ENCODE measurements around the gene DNM3.

DNM3 gene

GRCh38 chr1:172140072-172140471 is 298.8 kb downstream of the DNM3 start:
- DNase-seq (ENCODE audit: low read depth in 2 of 2) = no peak

- DNase-seq (ENCODE audit: low read depth in 2 of 2) = no peak
These were observed 299.3 kb downstream of the DNM3 start for GRCh38 chr1:172140591-172140990.

GRCh38 chr1:172141341-172141881 is 300.1 kb downstream of the DNM3 start:
- DNase-seq (ENCODE audit: low read depth in 2 of 2) = no peak

- no peak for DNase-seq (ENCODE audit: low read depth in 2 of 2)
These were observed 301.0 kb downstream of the DNM3 start for GRCh38 chr1:172142324-172142723.

DNA sequence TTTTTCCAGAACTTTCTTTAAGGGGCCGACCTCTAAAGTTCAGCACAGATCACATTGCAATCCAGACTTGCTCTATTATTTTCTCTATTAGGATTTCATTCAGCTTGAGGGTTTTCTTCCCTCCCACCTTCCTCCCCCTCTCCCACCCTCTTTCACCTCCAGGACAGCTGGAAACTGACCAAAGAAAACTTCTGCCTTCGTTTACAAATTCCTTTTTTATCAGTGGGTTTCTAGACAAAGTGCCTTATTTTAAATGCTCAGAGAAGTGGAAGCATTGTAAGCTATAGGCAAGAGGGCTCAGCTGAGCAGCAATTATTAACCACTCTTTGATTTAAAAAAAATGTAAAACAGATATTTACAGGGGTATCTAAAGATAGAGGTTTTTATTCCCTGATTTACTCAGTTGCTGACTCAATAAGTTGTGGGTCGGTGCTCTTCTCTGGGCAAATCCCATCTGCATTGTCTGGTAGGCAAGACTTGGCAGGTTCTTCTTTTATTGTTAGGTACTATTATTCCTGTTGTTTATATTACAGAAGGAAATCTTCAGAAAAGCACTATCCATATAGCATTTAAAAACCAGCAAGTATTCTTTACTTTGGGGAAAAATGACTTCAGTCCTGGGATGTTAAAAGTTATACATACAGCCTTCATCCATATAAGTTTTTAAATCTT is 302.2 kb downstream of the DNM3 start:
- DNase-seq (ENCODE audit: low read depth in 2 of 2) = no peak

- DNase-seq (ENCODE audit: low read depth in 2 of 2) = no peak
These were observed 303.3 kb downstream of the DNM3 start for GRCh38 chr1:172144445-172145061.

DNA sequence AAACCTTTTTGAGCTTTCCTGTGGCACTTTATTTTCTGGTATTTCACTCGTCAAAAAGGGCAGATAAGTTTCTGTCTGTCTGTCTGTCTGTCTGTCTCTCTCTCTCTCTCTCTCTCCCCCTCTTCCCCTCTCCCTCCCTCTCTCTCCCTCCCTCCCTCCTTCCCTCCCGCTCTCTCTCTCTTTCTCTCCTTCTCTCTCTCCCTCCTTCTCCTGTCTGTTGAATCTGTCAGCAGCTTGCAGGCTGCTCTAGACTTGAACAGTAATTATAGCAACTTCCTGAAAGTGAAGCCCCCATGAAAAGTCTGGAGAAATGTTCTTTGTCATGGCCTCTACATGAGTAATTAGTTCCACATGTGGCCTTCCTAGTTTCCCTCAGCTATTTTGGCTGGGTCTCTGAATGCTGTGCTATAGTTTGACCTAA is 303.9 kb downstream of the DNM3 start:
- no peak for DNase-seq (ENCODE audit: low read depth in 2 of 2)

- DNase-seq (ENCODE audit: low read depth in 2 of 2) = no peak
These were observed 304.4 kb downstream of the DNM3 start for GRCh38 chr1:172145656-172146055.

- no peak for DNase-seq (ENCODE audit: low read depth in 2 of 2)
These were observed 305.0 kb downstream of the DNM3 start for GRCh38 chr1:172146141-172146850.

DNA sequence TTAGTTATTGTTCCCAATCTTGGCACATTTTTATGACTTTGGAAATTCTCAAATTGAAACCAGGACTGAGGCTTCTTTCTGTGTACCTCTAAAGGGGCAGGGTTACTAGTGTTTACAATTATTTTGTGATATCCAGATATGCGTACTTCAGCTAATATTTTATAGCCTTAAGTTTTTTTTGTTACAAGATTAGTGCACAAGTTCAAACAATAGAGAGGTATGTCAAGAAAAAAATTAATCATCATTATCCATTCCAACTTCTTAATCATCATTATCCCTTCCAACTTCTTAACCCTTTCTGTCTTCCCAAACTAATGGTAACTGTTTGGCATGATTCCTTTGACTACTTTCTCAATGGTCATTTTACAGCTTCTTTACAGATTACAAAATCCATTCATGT is 306.2 kb downstream of the DNM3 start:
- DNase-seq (ENCODE audit: low read depth in 2 of 2) = no peak

DNA sequence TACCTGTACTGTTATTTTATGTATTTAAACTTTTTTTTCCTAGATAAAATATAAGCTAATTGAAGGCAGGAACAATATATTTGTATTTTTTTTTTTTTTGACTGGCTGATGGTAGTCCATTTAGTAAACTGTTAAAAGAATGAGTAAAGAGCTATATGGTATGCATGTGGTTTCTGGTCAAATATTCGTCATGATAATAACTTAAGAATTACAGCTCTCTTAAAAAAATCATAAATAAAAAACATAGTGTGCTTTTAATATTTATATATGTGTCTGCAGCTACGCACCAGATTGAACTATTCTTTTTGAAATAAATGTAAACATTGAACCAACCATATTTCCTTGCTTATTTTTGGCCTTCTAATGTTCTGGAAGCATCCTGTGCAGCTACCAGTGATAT is 306.9 kb downstream of the DNM3 start:
- no peak for DNase-seq (ENCODE audit: low read depth in 2 of 2)

DNA sequence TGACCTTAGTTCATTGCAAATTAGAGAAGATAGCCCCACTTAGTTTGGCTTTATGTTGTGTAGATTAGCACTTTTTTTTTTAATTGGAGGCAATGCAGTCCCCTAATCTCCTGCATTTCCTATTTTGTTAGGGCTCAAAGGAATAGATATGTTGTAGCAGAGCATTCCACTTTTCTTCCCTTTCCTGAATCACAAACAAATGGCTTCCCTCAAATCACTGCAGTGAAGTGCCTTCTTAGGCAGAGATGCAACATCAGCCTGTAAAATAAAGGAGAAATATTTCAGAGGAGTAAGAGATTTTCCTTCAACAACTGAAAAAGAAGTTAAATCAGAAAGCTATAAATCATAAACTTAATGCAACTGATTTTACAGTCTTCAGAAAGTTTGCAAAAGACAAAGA is 307.4 kb downstream of the DNM3 start:
- no peak for DNase-seq (ENCODE audit: low read depth in 2 of 2)

DNA sequence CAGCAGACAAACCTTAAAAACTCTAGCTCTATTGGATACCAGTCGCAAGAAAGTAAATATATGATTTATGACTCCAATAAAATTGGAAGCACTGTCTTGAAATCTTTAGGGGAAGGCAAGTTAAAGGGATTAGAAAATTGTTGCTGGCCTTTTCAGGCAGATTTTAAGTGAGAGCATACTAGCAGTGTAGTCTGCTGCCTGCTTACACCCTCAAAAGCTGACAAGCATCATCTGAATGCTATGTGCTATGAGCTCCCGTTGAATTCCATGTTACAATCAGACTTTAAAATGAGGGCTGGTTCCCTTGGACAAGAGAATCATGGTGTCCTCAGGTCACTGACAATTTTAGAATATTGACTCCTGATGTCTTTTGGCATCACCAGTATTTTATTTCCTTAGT is 308.0 kb downstream of the DNM3 start:
- DNase-seq (ENCODE audit: low read depth in 2 of 2) = no peak

DNA sequence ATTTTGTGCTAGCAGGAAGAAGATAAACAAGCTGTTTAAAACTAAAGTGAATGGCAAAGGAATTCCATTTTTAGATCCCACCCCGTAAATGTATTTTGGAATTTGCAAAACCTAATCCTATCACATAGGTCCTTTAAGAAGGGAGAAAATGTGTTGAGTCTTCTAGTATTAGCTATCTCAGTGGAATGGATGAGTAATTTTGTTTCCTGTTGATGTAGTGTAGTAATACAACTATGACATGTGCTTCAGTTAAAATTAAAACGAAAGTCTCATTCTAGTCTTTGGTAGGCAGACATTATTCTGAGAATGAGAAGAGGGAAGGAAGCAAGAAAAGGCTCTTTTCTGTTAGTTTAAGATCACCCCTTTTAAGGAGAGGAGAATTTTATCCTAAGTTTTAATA is 313.3 kb downstream of the DNM3 start:
- DNase-seq (ENCODE audit: low read depth in 2 of 2) = no peak

DNA sequence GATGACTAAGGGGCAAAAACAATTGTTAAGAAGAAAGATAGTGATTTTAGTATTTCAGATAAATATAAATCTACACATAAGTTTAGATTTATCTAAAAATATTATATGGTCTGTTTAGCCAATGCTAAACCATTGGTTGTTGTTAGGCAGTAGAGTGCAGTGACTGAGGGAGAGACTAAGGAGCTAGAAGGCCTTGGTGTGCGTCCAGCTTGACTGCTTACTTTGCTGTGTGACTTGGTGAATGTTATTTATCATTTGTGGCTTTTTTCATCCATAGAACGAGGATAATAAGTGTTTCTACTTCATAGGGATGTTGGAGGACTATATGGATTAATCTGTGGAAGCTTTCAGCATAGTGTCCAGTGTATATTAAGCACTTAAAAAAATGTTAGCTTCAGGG is 314.5 kb downstream of the DNM3 start:
- no peak for DNase-seq (ENCODE audit: low read depth in 2 of 2)

DNA sequence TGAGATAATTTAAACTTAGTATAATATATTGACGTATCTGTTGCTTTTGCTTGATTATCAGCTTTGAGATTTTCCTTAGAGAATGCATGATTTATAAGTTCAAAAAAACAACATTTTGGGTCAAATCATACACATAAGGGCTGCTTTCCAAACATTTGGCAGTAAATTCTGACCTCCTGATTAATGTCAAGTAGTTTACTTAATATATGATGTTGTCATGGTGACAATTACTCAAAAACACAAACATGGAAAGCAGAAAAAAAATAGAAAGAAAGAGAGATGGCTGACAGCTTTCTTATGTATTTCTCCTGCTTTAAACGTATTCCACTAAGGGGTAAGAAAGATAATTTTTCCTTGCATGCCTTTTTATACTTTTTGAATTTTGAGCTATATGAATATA is 320.9 kb downstream of the DNM3 start:
- DNase-seq (ENCODE audit: low read depth in 2 of 2) = no peak

DNA sequence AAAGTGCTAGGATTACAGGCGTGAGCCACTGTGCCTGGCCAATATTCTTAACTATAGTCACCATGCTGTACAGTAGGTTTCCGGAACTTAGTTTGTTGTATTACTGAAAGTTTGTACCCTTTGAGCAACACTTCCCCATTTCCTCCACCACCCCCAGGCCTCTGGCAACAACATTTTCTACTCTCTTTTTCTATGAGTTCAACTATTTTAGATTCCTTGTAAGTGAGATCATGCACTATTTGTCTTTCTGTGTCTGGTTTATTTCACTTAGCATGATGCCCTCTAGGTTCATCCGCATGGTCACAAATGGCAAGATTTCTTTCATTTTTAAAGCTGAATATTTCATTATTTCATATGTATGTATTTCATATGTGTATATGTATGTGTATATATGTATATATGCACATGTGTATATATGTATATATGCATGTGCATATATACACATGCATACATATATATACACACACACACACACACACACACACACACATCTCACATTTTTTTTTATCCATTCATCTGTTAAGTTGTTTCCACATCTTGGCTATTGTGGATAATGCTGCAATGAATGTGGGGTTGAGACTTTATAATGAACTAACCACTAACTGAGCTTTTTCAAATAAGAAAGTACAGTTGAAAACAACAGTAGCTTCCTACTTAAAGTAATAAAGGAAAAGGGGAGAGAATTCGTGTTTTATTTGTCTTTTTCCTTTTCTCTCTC is 322.4 kb downstream of the DNM3 start:
- no peak for DNase-seq (ENCODE audit: low read depth in 2 of 2)

- DNase-seq (ENCODE audit: low read depth in 2 of 2) = no peak
These were observed 324.1 kb downstream of the DNM3 start for GRCh38 chr1:172165403-172165802.

DNA sequence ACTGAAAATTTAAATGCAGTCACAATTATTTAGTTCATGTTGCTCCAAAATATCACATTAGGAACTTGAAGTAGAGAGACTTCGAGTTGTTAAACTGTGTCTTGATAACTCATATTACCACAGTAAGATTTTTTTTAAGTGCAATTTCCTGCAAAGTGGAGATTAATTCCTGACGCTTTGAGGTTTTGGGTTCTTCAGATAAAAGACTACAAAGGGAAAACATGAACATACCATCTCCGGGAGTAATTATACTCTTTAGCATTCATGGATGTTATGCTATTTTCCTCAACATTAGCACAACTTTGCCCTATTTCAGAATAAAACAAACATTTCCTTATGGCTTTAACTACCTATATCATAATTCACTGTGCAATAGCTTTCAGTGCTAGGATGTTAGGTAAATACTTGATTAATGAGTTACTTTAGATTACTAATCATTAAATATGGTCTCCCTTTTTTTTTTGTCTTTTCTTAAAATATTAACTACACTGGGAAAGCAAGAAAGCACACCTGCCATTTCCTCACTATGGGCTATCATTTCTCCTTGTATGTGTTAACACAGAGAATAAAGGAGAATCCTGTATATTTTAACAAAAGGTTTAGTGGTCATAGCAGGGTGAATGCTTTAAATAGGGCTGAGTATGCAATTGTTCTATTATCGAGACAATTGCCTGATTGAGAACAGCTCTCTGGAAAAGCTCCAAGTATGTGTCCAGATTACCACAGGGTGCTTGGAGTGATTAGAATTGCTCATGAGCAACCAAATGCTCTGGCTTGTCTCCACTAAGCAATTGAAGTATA is 326.7 kb downstream of the DNM3 start:
- no peak for DNase-seq (ENCODE audit: low read depth in 2 of 2)

DNA sequence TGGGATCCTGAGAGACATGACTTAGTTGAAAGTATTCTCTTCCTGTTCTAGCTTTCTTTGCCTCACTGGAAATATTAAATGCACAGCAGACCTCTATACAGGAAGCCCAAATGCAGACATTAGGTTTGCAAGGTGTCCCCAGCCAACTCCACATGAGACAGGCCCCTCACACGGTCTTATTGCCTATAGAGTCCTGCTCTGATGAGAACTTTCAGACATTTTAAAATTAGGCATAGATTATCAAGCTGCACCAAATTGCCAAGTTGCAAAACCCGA is 327.2 kb downstream of the DNM3 start:
- no peak for DNase-seq (ENCODE audit: low read depth in 2 of 2)

DNA sequence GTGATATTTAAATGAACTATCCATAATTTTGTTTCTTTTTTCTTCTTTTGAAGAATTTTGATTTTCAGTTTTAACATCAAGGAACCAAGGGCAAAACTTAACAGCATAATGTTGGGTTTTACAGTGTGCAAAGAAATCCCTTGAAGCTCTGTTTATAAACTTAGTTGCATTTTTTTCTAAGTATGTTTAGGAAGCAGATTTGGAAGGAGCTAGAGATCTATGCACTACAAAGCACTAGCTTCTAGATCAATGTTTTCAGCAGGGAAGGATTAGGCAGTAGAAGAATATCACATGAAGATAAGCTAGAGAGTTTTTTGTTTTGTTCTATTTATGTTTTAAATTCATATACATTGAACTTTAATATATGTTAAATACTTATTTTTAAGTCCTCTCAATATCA is 328.5 kb downstream of the DNM3 start:
- DNase-seq (ENCODE audit: low read depth in 2 of 2) = no peak

- no peak for DNase-seq (ENCODE audit: low read depth in 2 of 2)
These were observed 331.1 kb downstream of the DNM3 start for GRCh38 chr1:172172352-172172831.
